ENCODE data around the gene TIGD7. TPM values are rescaled to one million over a fixed set of nuclear protein-coding genes. Genes with fewer than 3 reads are reported as not detected.

TIGD7 gene
- total and polyA plus RNA-seq, 2 of the 13 experiments (the other 11 are each of a cell fraction or from before 2014, with no cell fraction given), result not detected

DNA sequence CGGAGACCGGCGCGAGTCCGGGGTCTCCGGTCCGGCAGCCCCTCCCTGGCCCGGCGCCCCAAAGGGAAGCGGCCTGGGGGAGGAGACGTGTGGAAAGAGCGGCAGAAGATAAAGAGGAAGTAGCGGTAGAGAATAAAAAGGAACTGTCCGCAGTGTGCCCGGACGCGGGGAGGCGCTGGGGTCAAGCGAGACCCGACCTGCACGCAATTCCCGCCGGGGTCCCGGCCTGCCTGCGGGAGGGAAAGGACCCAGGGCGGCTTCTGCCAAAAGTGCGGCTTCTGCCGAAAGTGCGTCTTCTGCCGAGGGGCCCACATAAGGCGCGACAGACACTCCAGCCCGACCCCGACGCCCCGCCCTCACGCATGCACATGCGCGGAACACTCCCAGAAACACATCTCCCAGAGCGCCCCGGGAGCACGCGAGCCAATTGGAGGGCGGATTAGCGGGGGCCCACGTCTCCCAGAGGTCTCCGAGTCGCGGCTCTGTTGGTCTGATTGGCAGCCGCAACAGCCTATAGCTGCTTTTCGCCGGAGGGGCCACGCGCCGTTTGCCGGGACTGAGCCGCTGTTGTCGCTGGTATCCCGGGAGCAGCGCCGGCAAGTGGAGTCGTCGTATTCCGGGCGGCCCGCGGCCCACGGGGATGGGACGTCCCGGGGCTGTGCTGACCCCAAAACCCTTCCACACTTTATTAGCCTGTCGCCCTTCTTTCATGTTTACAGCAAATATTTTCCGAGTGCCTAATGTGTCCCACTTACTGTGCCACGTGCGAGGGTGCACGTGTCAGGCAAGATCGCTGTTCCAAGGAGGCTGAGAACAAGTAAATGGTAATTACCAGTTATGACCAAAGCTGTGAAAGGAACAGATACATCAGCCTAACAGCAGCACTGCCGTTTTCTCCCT, 40.8 kb downstream of the TIGD7 start (continued):
- no peak for TF ChIP-seq TIGD3 (CRISPR knock-in tag; IDR thresholded peaks at IDR 0.05; ENCODE audit: borderline replicate concordance)
- TF ChIP-seq ZNF562 (CRISPR knock-in tag; IDR thresholded peaks at IDR 0.05; ENCODE audit: borderline replicate concordance), result no peak
- no peak; the same call in 1 of the 2 replicates for TF ChIP-seq ZNF503 (CRISPR knock-in tag; IDR thresholded peaks at IDR 0.05)
- TF ChIP-seq ZC3H4 (CRISPR knock-in tag; IDR thresholded peaks at IDR 0.05; ENCODE audit: borderline replicate concordance), result peak; percentile 73; the same call in 1 of the 2 replicates
- peak; percentile 41; the same call in 1 of the 2 replicates for TF ChIP-seq ISL2 (CRISPR knock-in tag; IDR thresholded peaks at IDR 0.05)
- TF ChIP-seq NAIF1 (CRISPR knock-in tag; IDR thresholded peaks at IDR 0.05; ENCODE audit: borderline replicate concordance), result 0 out of 2 replicates have a peak, but pooled peaks have one; percentile 52
- TF ChIP-seq GFI1 (CRISPR knock-in tag; IDR thresholded peaks at IDR 0.05; ENCODE audit: borderline replicate concordance), result peak; percentile 31; the same call in 1 of the 2 replicates
- TF ChIP-seq POLR2AphosphoS5 (IDR thresholded peaks at IDR 0.05; ENCODE audit: low read depth, low read length), result peak; percentile 89
- no peak for TF ChIP-seq ZNF576 (CRISPR knock-in tag; IDR thresholded peaks at IDR 0.05)
- no peak for TF ChIP-seq NR1H2 (CRISPR knock-in tag; IDR thresholded peaks at IDR 0.05; ENCODE audit: borderline replicate concordance, low read depth)
- TF ChIP-seq TBL1XR1 (IDR thresholded peaks at IDR 0.05; ENCODE audit: borderline replicate concordance, low read length, partially characterized antibody), result peak; percentile 25
- TF ChIP-seq MEIS1 (CRISPR knock-in tag; IDR thresholded peaks at IDR 0.05; ENCODE audit: borderline replicate concordance), result no peak
- no peak; the same call in 1 of the 2 replicates for TF ChIP-seq HMG20B (CRISPR knock-in tag; conservative IDR thresholded peaks at IDR 0.05)
- TF ChIP-seq ZNF879 (CRISPR knock-in tag; IDR thresholded peaks at IDR 0.05), result no peak
- peak; percentile 87; the same call in 1 of the 2 replicates for TF ChIP-seq MXD1 (CRISPR knock-in tag; IDR thresholded peaks at IDR 0.05)
- 0 out of 2 replicates have a peak, but pooled peaks have one; percentile 38 for TF ChIP-seq CBFB (CRISPR knock-in tag; IDR thresholded peaks at IDR 0.05)
- no peak for TF ChIP-seq ARNT (IDR thresholded peaks at IDR 0.05)
- no peak for TF ChIP-seq KLF13 (CRISPR knock-in tag; IDR thresholded peaks at IDR 0.05)
- peak; percentile 30; the same call in 1 of the 2 replicates for TF ChIP-seq NCOA2 (CRISPR knock-in tag; IDR thresholded peaks at IDR 0.05)
- TF ChIP-seq TMF1 (CRISPR knock-in tag; IDR thresholded peaks at IDR 0.05; ENCODE audit: low read depth), result no peak
- TF ChIP-seq HMG20A (CRISPR knock-in tag; IDR thresholded peaks at IDR 0.05; ENCODE audit: borderline replicate concordance), result no peak
- TF ChIP-seq, protein P1, sequence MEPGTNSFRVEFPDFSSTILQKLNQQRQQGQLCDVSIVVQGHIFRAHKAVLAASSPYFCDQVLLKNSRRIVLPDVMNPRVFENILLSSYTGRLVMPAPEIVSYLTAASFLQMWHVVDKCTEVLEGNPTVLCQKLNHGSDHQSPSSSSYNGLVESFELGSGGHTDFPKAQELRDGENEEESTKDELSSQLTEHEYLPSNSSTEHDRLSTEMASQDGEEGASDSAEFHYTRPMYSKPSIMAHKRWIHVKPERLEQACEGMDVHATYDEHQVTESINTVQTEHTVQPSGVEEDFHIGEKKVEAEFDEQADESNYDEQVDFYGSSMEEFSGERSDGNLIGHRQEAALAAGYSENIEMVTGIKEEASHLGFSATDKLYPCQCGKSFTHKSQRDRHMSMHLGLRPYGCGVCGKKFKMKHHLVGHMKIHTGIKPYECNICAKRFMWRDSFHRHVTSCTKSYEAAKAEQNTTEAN (CRISPR knock-in tag; conservative IDR thresholded peaks at IDR 0.05), result peak; percentile 41; the same call in 1 of the 2 replicates
- no peak for TF ChIP-seq ZNF747 (CRISPR knock-in tag; IDR thresholded peaks at IDR 0.05; ENCODE audit: borderline replicate concordance)
- peak; percentile 64; the same call in 1 of the 2 replicates for TF ChIP-seq ZNF34 (CRISPR knock-in tag; IDR thresholded peaks at IDR 0.05; ENCODE audit: borderline replicate concordance)

All from HepG2 (cell line).